ENCODE data around the gene PTH1R. TPM values are rescaled to one million over a fixed set of nuclear protein-coding genes. Genes with fewer than 3 reads are reported as not detected.
A peak's percentile ranks its signal among the peaks of the same experiment; 100 is the strongest.

Gene PTH1R
- total RNA-seq, 4 donors from 2014 or later = 1.8 to 5.4 (median 2.5) TPM

DNA sequence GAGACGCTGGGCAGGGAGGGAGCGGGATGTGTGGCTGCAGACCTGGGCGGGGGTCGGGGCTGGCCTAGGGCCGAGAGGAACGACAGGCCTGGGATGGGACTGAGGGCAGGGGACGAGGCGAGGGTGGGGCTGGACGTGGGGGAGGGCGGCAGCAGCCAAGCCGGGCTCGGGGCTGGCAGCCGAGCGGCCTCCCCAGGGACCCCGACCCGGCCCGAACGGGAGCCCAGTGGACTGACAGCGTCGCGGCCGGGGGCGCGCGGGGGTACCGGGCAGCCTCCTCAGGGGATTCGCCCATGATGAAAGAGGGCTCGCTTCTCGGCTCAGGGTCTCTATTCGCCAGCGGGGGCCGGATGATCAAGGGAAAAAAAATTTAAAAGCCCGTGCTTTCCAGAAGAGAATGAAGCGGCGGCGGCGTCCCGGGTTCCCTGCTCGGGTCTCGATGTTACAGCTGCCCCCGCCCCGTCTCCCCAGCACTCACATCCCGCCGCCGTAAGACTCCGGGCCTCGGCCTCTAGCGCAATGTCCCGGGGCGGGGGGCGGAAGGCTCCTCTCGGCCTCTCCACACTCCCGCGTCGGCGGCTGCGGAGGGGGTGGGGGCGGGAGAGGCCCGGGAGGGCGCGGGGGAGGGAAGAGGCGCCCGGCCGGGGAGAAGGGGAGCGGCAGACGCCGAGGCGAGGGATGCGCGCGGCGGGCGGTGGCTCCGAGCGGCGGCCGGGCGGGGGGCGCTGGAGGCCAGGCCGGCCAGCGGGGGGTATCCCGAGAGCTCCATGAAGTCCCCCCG is 4.3 kb downstream of the PTH1R start:
- peak overlapping the region; percentile 33 for H3K4me3 ChIP-seq (ENCODE audit: low read depth, poor library complexity, severe bottlenecking)
- 1 to 4% methylated on average over 36 to 62 of the region's 83 CpGs for WGBS, 2 donors
- intact Hi-C loops (cut with DNase I; ENCODE audit: low total_unique reads) = no loop called here
- no peak for TF ChIP-seq POLR2A (IDR thresholded peaks at IDR 0.05)
- TF ChIP-seq, protein P1, sequence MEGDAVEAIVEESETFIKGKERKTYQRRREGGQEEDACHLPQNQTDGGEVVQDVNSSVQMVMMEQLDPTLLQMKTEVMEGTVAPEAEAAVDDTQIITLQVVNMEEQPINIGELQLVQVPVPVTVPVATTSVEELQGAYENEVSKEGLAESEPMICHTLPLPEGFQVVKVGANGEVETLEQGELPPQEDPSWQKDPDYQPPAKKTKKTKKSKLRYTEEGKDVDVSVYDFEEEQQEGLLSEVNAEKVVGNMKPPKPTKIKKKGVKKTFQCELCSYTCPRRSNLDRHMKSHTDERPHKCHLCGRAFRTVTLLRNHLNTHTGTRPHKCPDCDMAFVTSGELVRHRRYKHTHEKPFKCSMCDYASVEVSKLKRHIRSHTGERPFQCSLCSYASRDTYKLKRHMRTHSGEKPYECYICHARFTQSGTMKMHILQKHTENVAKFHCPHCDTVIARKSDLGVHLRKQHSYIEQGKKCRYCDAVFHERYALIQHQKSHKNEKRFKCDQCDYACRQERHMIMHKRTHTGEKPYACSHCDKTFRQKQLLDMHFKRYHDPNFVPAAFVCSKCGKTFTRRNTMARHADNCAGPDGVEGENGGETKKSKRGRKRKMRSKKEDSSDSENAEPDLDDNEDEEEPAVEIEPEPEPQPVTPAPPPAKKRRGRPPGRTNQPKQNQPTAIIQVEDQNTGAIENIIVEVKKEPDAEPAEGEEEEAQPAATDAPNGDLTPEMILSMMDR (IDR thresholded peaks at IDR 0.05) = no peak
- no peak for DNase-seq (ENCODE audit: low spot score in 2 of 2)

DNA sequence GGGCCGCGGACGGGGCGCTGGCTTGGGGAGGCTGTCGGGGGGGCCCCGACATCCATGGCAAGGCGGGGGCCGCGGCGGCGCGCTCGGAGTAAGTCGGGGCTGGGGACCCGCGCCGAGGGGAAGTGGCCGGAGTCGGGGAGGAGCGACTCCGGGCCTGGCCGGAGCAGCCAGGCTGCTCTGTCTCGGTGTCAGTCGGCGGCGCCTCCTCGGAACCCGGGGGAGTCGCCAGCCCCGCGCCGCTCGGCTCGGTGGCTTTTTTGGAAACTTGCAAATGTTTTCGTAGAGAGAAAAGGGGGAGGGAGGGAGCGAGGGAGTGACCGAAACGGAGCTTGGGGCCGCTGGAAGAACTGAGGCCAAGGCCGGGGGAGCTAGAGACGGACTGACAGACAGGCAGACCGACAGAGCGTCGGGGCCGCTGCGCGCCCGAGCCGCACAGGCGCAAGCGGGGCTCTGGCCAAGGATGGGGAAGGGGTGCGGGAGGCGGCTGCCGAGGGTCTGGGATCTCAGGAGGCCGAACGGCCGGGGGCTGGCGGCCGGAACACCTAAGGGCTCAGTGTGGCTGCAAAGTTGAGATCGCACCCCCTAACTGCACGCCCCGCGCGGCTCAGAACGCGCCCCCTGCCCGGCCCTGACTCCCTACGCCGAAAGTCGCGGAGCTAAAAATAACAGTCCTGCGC is 5.0 kb downstream of the PTH1R start:
- intact Hi-C loops (cut with DNase I; ENCODE audit: low total_unique reads) = no loop called here
- 1% methylated on average over 51 to 59 of the region's 72 CpGs for WGBS, 2 donors
- H3K4me3 ChIP-seq (ENCODE audit: low read depth, poor library complexity, severe bottlenecking) = peak overlapping the region; percentile 33
- no peak for TF ChIP-seq POLR2A (IDR thresholded peaks at IDR 0.05)
- TF ChIP-seq, protein P1 (IDR thresholded peaks at IDR 0.05) = no peak
- DNase-seq (ENCODE audit: low spot score in 2 of 2) = peak in 1 of 2 donors; percentile 91

DNA sequence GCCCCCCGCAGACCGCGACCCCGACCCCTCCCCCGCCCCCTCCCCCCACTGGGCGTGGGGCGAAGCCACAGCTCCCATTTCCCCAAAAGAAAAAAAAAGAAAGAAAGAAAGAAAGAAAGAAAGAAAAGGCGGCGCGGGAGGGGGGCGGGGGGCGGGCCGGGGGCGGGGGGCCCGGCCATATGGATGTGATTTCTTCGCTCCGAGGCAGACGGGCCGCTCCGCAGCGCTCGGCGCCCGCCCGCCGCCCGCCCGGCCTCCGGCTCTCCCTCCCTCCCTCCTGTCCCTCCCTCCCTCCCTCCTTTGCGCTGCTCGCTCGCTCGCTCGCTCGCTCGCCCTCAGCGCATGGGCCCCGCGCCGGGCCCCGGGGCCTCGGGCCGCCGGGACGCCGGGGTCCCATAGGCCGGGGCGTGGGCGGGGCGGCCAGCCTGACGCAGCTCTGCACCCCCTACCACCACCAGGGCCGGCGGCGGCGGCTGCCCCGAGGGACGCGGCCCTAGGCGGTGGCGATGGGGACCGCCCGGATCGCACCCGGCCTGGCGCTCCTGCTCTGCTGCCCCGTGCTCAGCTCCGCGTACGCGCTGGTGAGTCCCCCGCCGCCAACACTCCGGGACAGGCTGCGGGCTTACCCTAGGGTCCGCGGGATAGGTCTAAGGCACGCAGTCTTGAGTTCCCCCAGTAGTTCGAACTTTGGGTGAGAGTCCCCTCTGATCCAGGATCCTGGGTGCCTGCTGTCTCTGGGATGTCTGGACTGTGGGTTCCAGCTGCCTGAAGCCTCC is 5.7 kb downstream of the PTH1R start:
- TF ChIP-seq POLR2A (IDR thresholded peaks at IDR 0.05) = no peak
- TF ChIP-seq, protein P1 (IDR thresholded peaks at IDR 0.05) = no peak
- peak overlapping the region; percentile 33 for H3K4me3 ChIP-seq (ENCODE audit: low read depth, poor library complexity, severe bottlenecking)
- intact Hi-C loops (cut with DNase I; ENCODE audit: low total_unique reads) = no loop called here
- DNase-seq (ENCODE audit: low spot score in 2 of 2) = no peak
- WGBS, 2 donors = 3 to 4% methylated on average over 20 to 34 of the region's 78 CpGs

DNA sequence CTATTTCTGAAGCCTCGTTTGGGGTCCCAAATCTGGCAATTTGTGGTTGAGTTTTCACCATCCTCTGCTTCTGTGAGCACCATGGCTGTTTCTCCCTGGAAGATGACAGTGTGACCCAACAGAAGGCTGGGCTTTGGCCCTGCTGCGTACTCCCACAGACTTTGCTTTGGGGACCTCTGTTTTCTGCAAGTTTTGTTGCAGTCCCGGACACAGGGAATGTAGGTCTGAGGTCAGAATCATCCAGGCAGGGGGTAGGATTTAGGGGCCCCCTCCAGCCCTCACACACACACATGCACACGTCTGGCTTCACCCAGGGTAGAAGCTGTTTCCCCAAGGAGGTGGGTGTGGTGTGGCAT is 6.3 kb downstream of the PTH1R start:
- no peak for DNase-seq (ENCODE audit: low spot score in 2 of 2)
- H3K4me3 ChIP-seq (ENCODE audit: low read depth, poor library complexity, severe bottlenecking) = no peak overlapping the region
- TF ChIP-seq POLR2A (IDR thresholded peaks at IDR 0.05) = no peak
- TF ChIP-seq, protein P1 (IDR thresholded peaks at IDR 0.05) = no peak
- 58 to 67% methylated on average over 4 of the region's 4 CpGs for WGBS, 2 donors
- intact Hi-C loops (cut with DNase I; ENCODE audit: low total_unique reads) = no loop called here

DNA sequence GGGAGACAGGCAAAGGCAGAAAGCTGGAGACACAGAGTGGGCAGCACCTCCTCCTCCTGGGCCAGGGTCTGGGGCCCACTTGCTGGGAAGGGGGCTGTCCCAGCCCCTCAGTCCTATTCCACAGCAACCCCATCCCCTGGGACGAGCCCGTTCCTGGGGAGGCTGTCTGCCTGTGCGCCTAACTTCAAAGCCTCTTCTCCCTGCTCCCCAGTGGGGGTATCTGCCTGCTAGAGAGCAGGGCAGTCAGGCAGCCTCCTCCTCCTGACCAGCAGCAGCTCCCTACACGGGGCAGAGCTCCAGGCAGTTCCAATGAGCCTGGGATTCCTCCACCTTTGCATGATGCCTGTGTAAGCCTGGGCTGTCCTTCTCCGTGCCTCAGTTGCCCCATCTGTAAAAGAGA is 6.9 kb downstream of the PTH1R start:
- no peak overlapping the region for H3K4me3 ChIP-seq (ENCODE audit: low read depth, poor library complexity, severe bottlenecking)
- TF ChIP-seq, protein P1 (IDR thresholded peaks at IDR 0.05) = no peak
- TF ChIP-seq POLR2A (IDR thresholded peaks at IDR 0.05) = no peak
- no peak for DNase-seq (ENCODE audit: low spot score in 2 of 2)
- WGBS, 2 donors = 54 to 80% methylated on average over 5 of the region's 5 CpGs
- intact Hi-C loops (cut with DNase I; ENCODE audit: low total_unique reads) = no loop called here
